ENCODE measurements around the gene TXNDC17.
"Not testable (repeated sequence)": the region's sequence is repeated elsewhere in the genome, so short reads cannot be mapped to it uniquely, and the experiment has no call there.

Gene TXNDC17

DNA sequence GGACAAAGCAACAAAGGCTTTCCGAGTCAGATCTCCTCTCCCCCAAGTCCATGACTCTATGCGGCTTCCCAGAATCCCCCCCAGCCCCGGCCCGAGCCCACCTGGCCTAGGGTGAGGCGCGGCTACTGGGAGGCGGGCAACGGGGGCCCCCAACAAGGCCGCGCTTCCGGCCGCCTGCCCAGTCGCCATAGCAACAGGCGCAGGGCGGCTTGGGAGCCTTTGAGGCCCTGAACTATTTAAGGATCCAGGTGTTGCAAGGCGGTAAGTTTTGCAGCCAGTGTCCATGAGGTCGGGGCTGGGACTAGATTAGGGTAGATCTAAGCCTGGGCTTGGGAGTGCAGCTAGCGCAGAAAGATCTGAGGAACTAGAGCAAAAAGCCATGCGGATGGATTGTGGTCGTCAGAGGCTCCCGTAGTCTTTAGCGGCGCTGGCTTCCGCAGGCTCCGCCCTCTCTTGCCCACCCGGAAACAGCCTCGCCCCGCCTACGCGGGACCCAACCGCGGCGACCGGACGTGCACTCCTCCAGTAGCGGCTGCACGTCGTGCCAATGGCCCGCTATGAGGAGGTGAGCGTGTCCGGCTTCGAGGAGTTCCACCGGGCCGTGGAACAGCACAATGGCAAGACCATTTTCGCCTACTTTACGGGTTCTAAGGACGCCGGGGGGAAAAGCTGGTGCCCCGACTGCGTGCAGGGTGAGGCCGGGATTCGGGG lies at the start of gene TXNDC17, which contains the start of gene KIAA0753:
TSS of gene TXNDC17 (plus strand) at position 525 of the 711 bp plus-strand sequence. CDS start at position 548, 23 bp downstream.
TSS of gene KIAA0753 (minus strand) at position 176 of the 711 bp plus-strand sequence. CDS start 5,608 bp downstream, outside the sequence.
- Histone ChIP-seq H3K36me3 (ENCODE audit: control insufficient read depth, insufficient read depth, low read length) (peaks cover 12% of the 10 kb centered on the region), H3K27ac (ENCODE audit: low read depth, low read length) (peak within 1 kb of the TSS; percentile 83), H3K4me3 (ENCODE audit: low read length) (peak within 1 kb of the TSS; percentile 98), H3K9ac (ENCODE audit: low read length) (peak within 1 kb of the TSS; percentile 80), H3K4me1 (ENCODE audit: control insufficient read depth, insufficient read depth, low read length) (peaks cover 14% of the 10 kb centered on the region), H3K27me3 (ENCODE audit: control insufficient read depth, insufficient read depth, low read length) (no peaks in the 10 kb centered on the region)

DNA sequence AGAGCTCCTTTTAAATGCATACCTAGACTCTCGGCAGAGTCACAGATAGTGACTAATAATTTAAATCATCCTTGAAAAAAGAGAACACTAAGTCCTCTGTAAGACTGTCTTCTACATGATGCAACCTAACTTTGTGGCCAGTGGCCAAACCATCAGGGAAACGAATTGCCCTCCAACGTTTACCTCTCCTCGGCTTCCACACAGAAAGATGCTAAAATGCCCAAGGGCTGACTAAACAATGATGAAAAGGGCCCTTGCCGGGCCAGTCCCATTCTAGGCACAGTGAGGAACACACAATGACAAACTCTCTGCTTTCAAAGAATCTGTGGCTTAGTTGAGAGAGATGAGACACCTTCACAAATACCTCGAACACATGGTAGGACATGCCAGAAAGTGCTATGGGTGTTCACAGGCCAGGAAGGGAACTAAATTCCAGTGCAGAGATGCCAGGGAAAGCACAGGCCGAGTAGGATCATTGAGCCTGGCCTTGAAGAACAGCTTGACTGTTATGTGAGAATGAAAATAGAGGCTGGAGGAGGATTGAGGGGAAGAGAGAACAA lies 49.2 kb upstream of the TXNDC17 start:
- Histone ChIP-seq H3K4me1 (ENCODE audit: control insufficient read depth, insufficient read depth, low read length) (no peaks in the 10 kb centered on the region), H3K36me3 (ENCODE audit: control insufficient read depth, insufficient read depth, low read length) (peaks cover 30% of the 10 kb centered on the region), H3K27ac (ENCODE audit: low read depth, low read length) (no peak overlapping the region), H3K9ac (ENCODE audit: low read length) (no peak overlapping the region), H3K4me3 (ENCODE audit: low read length) (no peak overlapping the region), H3K27me3 (ENCODE audit: control insufficient read depth, insufficient read depth, low read length) (no peaks in the 10 kb centered on the region)

- Histone ChIP-seq H3K4me1 (ENCODE audit: control insufficient read depth, insufficient read depth, low read length) (no peaks in the 10 kb centered on the region), H3K36me3 (ENCODE audit: control insufficient read depth, insufficient read depth, low read length) (peaks cover 29% of the 10 kb centered on the region), H3K4me3 (ENCODE audit: low read length) (no peak overlapping the region), H3K9ac (ENCODE audit: low read length) (no peak overlapping the region), H3K27ac (ENCODE audit: low read depth, low read length) (no peak overlapping the region), H3K27me3 (ENCODE audit: control insufficient read depth, insufficient read depth, low read length) (no peaks in the 10 kb centered on the region)
Observed at GRCh38 chr17:6592173-6592572, 48.7 kb upstream of the TXNDC17 start.

GRCh38 chr17:6593371-6593770 lies 47.5 kb upstream of the TXNDC17 start:
- not testable (repeated sequence) for H3K27ac ChIP-seq (ENCODE audit: low read depth, low read length); H3K9ac ChIP-seq (ENCODE audit: low read length); H3K27me3 ChIP-seq (ENCODE audit: control insufficient read depth, insufficient read depth, low read length); H3K4me3 ChIP-seq (ENCODE audit: low read length); H3K4me1 ChIP-seq (ENCODE audit: control insufficient read depth, insufficient read depth, low read length)
- peaks cover 24% of the 10 kb centered on the region for H3K36me3 ChIP-seq (ENCODE audit: control insufficient read depth, insufficient read depth, low read length)

GRCh38 chr17:6596081-6596480 lies 44.8 kb upstream of the TXNDC17 start:
- peaks cover 11% of the 10 kb centered on the region for H3K36me3 ChIP-seq (ENCODE audit: control insufficient read depth, insufficient read depth, low read length)

DNA sequence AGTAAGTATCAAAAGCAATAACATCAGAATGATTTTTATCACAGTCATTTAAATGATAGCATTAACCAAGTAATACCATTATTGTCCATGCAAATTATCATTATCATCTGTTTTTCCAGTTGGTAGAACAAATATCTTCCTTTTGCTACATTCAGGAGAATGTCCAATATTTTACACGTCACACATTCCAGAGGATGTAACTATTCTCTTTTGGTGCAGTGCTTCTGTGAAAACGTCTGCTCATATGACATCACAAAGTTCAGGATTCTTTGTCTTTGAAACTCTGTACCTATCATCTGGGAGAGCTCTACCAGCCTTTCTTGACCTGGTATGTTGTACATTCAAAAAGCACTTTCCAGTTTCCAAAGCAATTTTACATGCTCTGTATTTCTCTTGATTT lies 44.3 kb upstream of the TXNDC17 start:
- no peaks in the 10 kb centered on the region for H3K27me3 ChIP-seq (ENCODE audit: control insufficient read depth, insufficient read depth, low read length)
- peaks cover 11% of the 10 kb centered on the region for H3K36me3 ChIP-seq (ENCODE audit: control insufficient read depth, insufficient read depth, low read length)
- peaks cover 2% of the 10 kb centered on the region for H3K4me1 ChIP-seq (ENCODE audit: control insufficient read depth, insufficient read depth, low read length)
- H3K27ac ChIP-seq (ENCODE audit: low read depth, low read length) = no peak overlapping the region
- no peak overlapping the region for H3K4me3 ChIP-seq (ENCODE audit: low read length)
- H3K9ac ChIP-seq (ENCODE audit: low read length) = no peak overlapping the region

More at GRCh38 chr17:6596081-6596480, 44.8 kb upstream of the TXNDC17 start:
- no peak overlapping the region for H3K27ac ChIP-seq (ENCODE audit: low read depth, low read length)
- peaks cover 2% of the 10 kb centered on the region for H3K4me1 ChIP-seq (ENCODE audit: control insufficient read depth, insufficient read depth, low read length)
- no peak overlapping the region for H3K4me3 ChIP-seq (ENCODE audit: low read length)
- H3K27me3 ChIP-seq (ENCODE audit: control insufficient read depth, insufficient read depth, low read length) = no peaks in the 10 kb centered on the region
- H3K9ac ChIP-seq (ENCODE audit: low read length) = no peak overlapping the region

GRCh38 chr17:6596941-6597340 lies 43.9 kb upstream of the TXNDC17 start:
- Histone ChIP-seq H3K4me3 (ENCODE audit: low read length) (no peak overlapping the region), H3K27ac (ENCODE audit: low read depth, low read length) (no peak overlapping the region), H3K4me1 (ENCODE audit: control insufficient read depth, insufficient read depth, low read length) (peaks cover 2% of the 10 kb centered on the region), H3K36me3 (ENCODE audit: control insufficient read depth, insufficient read depth, low read length) (peaks cover 8% of the 10 kb centered on the region), H3K9ac (ENCODE audit: low read length) (no peak overlapping the region), H3K27me3 (ENCODE audit: control insufficient read depth, insufficient read depth, low read length) (no peaks in the 10 kb centered on the region)

- no peak overlapping the region for H3K4me3 ChIP-seq (ENCODE audit: low read length)
- peaks cover 2% of the 10 kb centered on the region for H3K4me1 ChIP-seq (ENCODE audit: control insufficient read depth, insufficient read depth, low read length)
- H3K27ac ChIP-seq (ENCODE audit: low read depth, low read length) = no peak overlapping the region
- no peak overlapping the region for H3K9ac ChIP-seq (ENCODE audit: low read length)
- H3K27me3 ChIP-seq (ENCODE audit: control insufficient read depth, insufficient read depth, low read length) = no peaks in the 10 kb centered on the region
- peaks cover 8% of the 10 kb centered on the region for H3K36me3 ChIP-seq (ENCODE audit: control insufficient read depth, insufficient read depth, low read length)
Observed at GRCh38 chr17:6597727-6598126, 43.1 kb upstream of the TXNDC17 start.

DNA sequence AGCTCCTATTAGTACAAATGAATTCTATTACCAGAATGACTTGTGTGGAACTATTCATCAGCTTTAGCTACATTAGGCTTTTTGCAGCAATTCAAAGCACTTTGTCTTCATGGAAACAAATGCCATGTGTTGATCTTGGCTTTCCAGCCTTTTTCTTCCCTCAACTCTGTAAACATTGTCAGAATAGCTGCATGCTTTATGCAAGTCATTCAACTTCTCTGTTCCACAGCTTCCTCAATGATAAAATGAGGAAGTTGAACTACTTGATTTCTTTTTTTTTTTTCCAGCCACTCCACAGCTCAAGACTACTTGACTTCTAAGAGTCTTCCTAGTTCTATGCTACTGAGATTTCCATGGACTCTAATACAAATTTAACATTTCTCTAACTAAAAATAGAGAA lies 41.5 kb upstream of the TXNDC17 start:
- no peak overlapping the region for H3K27ac ChIP-seq (ENCODE audit: low read depth, low read length)
- no peaks in the 10 kb centered on the region for H3K27me3 ChIP-seq (ENCODE audit: control insufficient read depth, insufficient read depth, low read length)
- no peak overlapping the region for H3K4me3 ChIP-seq (ENCODE audit: low read length)
- peaks cover 8% of the 10 kb centered on the region for H3K36me3 ChIP-seq (ENCODE audit: control insufficient read depth, insufficient read depth, low read length)
- H3K9ac ChIP-seq (ENCODE audit: low read length) = no peak overlapping the region
- peaks cover 2% of the 10 kb centered on the region for H3K4me1 ChIP-seq (ENCODE audit: control insufficient read depth, insufficient read depth, low read length)

DNA sequence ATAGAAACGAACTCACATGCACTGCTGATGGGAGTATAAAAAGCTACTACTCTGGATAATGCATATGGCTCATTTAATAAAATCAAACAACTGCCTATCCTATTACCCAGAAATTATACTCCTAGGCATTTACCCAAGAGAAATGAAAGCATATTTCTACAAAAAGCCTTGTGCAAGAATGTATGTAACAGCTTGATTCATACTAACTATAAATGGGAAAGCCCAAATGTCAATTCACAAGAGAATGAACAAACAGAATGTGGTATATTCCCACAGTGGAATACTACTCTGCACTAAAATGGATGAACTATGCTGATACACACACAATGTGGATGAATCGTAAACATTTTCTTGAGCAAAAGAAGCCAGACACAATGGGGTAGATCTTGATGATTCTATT lies 38.7 kb upstream of the TXNDC17 start:
- peaks cover 2% of the 10 kb centered on the region for H3K4me1 ChIP-seq (ENCODE audit: control insufficient read depth, insufficient read depth, low read length)
- H3K27me3 ChIP-seq (ENCODE audit: control insufficient read depth, insufficient read depth, low read length) = no peaks in the 10 kb centered on the region
- H3K27ac ChIP-seq (ENCODE audit: low read depth, low read length) = no peak overlapping the region
- no peak overlapping the region for H3K4me3 ChIP-seq (ENCODE audit: low read length)
- no peak overlapping the region for H3K9ac ChIP-seq (ENCODE audit: low read length)
- peaks cover 12% of the 10 kb centered on the region for H3K36me3 ChIP-seq (ENCODE audit: control insufficient read depth, insufficient read depth, low read length)

GRCh38 chr17:6603744-6604325 lies 37.0 kb upstream of the TXNDC17 start:
- Histone ChIP-seq H3K4me1 (ENCODE audit: control insufficient read depth, insufficient read depth, low read length) (no peaks in the 10 kb centered on the region), H3K27ac (ENCODE audit: low read depth, low read length) (no peak overlapping the region), H3K27me3 (ENCODE audit: control insufficient read depth, insufficient read depth, low read length) (no peaks in the 10 kb centered on the region), H3K4me3 (ENCODE audit: low read length) (no peak overlapping the region), H3K9ac (ENCODE audit: low read length) (no peak overlapping the region), H3K36me3 (ENCODE audit: control insufficient read depth, insufficient read depth, low read length) (peaks cover 24% of the 10 kb centered on the region)

GRCh38 chr17:6605142-6605541 lies 35.7 kb upstream of the TXNDC17 start:
- Histone ChIP-seq H3K4me3 (ENCODE audit: low read length) (no peak overlapping the region), H3K9ac (ENCODE audit: low read length) (no peak overlapping the region), H3K27me3 (ENCODE audit: control insufficient read depth, insufficient read depth, low read length) (no peaks in the 10 kb centered on the region), H3K4me1 (ENCODE audit: control insufficient read depth, insufficient read depth, low read length) (no peaks in the 10 kb centered on the region), H3K27ac (ENCODE audit: low read depth, low read length) (no peak overlapping the region), H3K36me3 (ENCODE audit: control insufficient read depth, insufficient read depth, low read length) (peaks cover 35% of the 10 kb centered on the region)
